GM15510 (cell line): ENCODE results near the gene CTSW.

Experiments
- POLR2A ChIP-seq: IDR thresholded peaks from 3 replicates; pipeline ENCODE4 v1.6.1; 2011; ENCODE audit warnings: borderline replicate concordance; ENCODE audit not compliant: insufficient read length; ENCODE audit errors: extremely low read depth

Gene CTSW

DNA sequence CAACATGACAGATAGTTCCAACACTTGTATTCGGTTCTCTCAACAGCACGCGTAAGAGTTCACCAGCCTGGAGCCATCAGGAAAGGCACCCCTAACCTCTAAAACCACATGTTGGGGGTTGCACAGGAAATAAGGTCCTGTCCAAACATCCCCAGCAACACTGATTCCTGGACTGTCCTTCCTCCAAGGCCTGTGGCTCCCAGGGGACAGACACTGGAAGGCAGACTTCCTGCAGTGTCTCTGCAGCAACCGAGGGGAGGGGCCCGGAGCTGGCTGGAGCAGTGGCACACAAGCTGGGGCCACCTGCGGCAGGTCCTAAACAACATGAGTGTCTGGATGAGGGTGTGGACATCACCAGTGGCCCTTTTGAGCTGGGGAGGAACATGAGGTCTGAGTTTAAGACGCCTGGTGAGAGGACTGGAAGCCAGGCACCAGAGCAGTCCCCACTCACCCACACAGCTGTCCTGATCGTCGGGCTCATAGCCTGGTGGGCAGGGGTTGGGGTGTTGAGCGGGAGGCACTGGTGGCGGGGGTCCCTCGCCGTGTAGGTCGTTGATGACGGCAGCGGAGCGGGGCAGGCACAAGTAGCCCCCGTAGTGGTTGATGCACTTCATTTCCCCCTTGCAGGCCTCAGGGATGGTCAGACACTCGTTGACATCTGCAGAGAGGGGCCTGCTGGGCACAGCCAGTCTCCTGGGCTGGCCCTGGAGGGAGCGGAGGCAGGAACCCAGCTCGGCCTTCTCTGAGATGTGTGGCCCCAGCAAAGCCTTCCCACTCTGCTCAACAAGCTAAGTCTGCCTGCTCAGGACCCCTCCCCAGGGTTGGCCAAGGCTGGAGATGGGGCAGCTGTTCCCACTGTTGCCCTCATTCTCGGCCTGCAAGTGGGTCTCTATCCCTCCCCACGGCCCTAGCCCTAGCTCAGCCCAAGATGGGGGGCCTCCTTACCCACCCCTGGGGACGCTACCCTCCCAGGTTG is 8.6 kb upstream of the CTSW start:
- no peak for TF ChIP-seq POLR2A

DNA sequence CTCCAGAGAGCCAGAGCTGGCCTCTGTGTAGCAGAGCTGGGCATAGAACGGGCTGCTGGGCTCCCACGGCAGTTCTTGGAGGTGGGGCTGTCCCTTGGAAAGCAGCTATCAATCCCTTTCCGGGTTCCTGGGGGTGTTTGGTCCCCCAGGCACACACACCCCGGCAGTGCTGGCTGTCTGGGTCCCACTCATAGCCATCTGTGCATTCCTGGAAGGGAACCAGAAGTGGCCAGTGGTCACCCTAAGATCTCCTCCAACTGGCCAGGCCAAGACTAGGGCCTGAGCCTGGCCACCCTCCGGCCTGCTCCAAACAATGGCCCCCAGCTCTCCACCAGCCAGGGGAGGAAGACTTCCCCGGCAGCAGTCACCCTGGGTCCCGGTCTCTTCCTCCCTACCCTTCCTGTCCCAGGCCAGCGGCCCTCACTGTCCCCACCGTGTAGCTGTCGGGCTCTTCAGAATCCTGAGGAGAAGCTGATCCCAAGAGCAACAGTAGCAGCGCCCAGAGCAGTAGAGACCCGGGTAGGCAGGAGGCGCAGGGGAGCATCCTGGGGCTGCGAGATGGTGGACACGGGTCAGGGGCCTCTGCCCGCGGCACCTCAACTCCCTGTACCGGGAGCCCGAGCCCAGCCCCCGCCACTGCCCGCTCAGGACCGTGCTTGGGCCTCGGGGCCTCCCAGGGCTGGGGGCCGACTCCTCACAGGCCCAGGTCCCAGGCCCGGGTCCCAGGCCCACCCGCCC is 7.7 kb upstream of the CTSW start:
- no peak for TF ChIP-seq POLR2A

- TF ChIP-seq POLR2A = no peak
Observed at GRCh38 chr11:65872586-65873317, 6.9 kb upstream of the CTSW start, which contains the start of gene EFEMP2. Gene EFEMP2, minus strand, starts transcription at chr11:65872800. Its CDS starts 446 bp downstream, at chr11:65872354.

GRCh38 chr11:65873318-65874156 is 6.1 kb upstream of the CTSW start:
- TF ChIP-seq POLR2A = peak; percentile 70

GRCh38 chr11:65880027-65880426 is 390 bp downstream of the CTSW start:
- no peak for TF ChIP-seq POLR2A

DNA sequence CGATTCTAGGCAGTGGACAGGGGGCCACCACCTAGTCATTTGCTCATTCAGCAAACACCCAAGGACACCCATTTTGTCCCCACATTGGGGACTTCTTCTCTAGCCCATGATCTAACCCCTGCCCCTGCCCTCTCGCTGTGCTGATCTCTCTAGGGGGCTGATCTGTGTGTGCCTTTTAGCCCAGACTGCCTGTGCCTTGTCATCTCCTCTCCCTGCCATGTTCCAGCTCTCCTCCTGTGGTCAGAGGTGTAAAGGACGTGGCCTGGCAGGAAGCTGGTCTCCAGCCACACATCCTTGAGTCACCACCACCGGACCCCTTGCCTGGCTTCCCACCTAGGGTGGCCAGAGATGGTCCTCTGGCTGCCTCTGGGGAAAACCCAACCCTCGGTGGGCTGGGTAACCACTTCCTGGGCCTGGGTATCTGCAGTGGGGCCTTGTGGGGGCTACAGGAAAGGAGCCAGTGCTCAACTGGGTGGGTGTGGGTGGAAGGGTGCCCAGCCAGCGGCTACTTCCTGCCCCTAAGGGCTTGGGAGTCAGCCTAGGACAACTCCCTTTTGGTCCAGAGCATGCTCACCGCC is 1.3 kb downstream of the CTSW start:
- TF ChIP-seq POLR2A = no peak

GRCh38 chr11:65882120-65883057 is 2.8 kb downstream of the CTSW start:
- no peak for TF ChIP-seq POLR2A

DNA sequence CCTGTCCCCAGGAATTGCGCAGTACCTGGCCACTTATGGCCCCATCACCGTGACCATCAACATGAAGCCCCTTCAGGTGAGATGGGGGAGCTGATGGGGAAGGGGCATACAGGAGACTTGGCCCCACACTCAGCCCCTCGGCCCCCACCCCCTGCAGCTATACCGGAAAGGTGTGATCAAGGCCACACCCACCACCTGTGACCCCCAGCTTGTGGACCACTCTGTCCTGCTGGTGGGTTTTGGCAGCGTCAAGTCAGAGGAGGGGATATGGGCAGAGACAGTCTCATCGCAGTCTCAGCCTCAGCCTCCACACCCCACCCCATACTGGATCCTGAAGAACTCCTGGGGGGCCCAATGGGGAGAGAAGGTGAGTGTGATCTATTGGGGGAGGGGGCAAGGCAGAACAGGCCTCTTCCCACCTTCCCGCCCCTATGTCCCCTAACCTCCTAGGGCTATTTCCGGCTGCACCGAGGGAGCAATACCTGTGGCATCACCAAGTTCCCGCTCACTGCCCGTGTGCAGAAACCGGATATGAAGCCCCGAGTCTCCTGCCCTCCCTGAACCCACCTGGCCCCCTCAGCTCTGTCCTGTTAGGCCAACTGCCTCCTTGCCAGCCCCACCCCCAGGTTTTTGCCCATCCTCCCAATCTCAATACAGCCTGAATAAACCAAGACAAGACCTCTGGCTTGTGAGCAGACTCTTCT is 3.6 kb downstream of the CTSW start:
- no peak for TF ChIP-seq POLR2A

DNA sequence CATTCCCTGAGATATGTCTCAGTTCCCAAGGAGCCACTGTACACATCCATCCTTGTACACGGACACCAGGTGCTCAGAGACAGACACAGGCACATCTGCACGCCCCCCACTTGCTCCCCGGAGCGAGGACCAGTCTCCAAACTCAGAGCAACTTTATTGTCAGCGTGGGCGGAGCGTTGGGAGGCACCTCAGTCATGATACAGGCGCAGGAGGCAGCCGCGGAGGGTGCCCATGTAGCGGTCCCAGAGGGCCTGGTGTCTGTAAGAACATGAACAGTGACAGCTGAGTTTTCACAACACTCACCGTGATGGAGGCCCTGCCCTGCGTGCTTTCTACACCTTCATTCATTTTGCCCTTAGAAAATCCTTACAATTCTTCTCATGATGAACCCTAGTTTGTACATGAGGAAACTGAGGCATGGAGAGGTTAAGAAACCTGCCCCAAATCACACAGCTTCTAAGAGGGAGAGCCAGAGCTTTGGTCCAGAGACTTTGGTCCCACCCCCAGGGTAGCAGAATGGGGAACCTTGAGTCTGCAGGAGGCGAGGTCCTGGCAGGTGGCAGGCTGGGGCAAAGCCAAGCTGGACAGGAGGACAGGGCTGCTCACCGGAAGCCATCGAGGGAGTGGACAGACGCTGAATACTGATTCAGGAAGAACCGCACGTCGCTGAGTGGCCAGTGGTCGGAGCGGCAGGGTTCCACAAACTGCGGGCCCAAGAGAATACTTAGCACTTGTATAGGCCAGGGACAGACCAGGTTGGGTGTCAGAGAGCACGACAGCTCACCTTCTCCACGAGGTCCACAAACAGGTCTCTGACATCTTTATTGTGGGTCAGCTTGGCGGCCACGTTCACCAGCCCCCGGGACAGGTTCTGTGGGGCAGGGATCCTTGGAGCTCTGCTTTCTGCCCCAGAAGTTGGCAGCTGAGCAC is 4.4 kb downstream of the CTSW start:
- no peak for TF ChIP-seq POLR2A

DNA sequence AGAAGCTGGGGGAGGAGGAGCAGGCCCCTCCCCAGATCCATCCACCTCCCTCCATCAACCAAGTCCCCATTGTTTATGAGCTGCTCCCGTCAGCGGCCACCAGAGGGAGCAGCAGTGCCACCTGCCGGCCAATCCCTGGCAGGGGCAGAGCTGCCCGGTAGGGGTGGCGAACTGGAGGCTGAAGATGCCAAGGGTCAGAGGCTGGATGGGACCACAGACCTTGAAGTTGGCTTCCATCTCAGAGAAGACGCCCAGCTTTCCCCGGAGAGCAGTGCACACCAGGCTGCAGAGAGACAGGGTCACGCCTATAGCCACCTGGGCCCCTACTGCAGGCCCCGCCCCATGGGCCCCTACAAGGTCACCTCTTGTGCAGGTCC is 5.1 kb downstream of the CTSW start:
- TF ChIP-seq POLR2A = no peak

GRCh38 chr11:65885231-65885630 is 5.6 kb downstream of the CTSW start:
- TF ChIP-seq POLR2A = no peak
